ENCODE data around the gene PDP2.

The PDP2 gene, protein sequence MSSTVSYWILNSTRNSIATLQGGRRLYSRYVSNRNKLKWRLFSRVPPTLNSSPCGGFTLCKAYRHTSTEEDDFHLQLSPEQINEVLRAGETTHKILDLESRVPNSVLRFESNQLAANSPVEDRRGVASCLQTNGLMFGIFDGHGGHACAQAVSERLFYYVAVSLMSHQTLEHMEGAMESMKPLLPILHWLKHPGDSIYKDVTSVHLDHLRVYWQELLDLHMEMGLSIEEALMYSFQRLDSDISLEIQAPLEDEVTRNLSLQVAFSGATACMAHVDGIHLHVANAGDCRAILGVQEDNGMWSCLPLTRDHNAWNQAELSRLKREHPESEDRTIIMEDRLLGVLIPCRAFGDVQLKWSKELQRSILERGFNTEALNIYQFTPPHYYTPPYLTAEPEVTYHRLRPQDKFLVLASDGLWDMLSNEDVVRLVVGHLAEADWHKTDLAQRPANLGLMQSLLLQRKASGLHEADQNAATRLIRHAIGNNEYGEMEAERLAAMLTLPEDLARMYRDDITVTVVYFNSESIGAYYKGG

DNA sequence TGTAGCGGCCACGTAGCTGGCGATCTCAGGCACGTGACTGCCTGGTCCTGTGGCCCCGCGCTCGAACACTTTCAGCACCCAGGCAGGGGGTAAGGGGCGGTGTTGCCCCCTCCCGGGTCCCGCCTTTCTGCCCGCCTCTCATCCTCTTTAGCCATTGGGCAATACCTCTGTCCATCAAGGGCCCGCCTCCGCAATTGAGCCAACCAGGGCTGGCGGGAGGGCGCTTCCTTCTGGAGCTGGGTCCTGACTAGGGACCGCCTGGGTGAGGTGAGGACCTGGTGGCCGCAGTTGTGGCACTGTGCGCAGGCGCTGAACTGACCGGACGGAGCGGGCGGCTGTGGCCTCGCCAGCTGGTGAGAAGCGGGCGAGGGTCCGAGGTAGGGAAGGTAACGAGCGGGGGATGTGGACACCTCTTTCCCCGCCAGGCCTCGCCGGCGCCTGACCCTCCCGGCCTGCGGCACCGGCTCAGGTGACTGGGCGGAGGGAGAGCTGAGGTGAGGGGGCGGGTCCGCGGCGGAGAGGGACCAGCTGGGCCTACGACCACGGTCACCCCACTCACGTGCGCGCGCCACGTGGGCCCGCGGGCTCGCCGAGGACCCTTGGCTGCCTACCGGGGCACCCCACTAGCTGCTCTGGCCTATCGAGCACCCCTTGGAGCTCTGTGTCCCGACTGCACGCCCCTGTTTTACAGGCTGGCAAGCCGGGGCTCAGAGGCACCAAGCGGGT is at the start of gene PDP2:
TSS of gene PDP2 (plus strand) at position 228 of the 726 bp plus-strand sequence. CDS start 3,770 bp downstream, outside the sequence.
- TF ChIP-seq, protein P1, sequence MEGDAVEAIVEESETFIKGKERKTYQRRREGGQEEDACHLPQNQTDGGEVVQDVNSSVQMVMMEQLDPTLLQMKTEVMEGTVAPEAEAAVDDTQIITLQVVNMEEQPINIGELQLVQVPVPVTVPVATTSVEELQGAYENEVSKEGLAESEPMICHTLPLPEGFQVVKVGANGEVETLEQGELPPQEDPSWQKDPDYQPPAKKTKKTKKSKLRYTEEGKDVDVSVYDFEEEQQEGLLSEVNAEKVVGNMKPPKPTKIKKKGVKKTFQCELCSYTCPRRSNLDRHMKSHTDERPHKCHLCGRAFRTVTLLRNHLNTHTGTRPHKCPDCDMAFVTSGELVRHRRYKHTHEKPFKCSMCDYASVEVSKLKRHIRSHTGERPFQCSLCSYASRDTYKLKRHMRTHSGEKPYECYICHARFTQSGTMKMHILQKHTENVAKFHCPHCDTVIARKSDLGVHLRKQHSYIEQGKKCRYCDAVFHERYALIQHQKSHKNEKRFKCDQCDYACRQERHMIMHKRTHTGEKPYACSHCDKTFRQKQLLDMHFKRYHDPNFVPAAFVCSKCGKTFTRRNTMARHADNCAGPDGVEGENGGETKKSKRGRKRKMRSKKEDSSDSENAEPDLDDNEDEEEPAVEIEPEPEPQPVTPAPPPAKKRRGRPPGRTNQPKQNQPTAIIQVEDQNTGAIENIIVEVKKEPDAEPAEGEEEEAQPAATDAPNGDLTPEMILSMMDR (IDR thresholded peaks at IDR 0.05) = no peak

DNA sequence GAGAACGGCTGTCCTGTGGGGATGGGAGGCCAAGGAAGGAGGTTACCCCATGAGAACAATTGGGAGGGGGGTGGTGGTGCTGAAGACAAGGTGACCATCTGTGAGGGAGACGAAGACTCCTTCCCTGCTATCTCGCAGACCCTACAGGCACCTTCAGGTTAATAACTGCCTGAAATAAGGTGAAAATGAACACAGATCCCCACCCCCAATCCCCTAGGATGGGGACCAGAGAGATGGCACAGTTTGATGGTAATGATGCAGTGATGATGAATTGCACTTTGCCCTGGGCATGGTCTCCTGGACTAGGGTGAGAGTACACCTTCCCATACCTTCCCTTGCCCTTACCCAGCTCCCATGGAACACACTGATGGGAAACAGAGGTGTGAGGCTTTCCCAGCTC is 48.1 kb upstream of the PDP2 start:
- TF ChIP-seq, protein P1 (IDR thresholded peaks at IDR 0.05) = no peak

DNA sequence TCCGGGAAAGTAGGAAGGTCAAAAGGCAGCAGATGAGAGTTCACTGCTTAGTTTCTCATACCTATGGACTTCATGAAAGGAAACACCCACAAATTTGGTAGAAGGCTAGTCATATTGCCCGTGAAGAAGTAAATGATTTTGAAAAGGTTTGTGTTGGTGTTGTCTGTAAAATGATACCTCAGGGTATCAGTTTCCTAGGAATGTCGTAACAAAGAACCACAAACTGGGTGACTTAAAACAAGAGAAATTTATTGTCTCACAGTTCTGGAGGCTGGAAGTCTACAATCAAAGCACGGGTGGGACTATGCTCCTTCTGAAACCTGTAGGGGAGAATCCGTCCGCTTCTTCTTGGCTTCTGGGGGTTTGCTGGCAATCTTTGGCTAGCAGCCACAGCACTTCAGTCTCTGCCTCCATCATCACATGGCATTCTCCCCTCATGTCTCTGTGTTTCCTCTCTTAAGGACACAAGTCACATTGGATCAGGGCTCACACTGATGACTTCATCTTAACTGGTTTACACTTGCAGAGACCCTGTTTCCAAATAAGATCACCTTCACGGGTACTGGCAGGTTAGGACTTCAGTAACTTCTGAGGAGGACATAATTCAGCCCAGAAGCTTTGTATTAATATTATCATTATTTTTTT is 47.5 kb upstream of the PDP2 start:
- TF ChIP-seq, protein P1 (IDR thresholded peaks at IDR 0.05) = no peak

DNA sequence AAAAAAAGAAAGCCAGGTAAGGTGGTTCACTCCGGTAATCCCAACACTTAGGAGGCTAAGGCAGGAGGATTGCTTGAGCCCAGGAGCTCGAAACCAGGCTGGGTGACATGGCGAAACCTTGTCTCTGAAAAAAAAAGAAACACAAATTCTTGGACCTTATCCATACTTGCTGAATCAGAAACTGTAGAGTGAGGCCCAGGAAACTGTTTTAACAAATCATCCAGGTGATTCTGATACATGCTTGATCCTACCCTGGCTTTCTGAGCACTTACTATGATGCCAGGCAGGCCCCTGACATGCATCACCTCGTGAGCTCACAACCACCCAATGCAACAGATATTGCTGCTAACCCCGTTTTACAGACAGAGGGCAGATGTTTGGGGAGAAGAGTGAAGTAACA is 45.6 kb upstream of the PDP2 start:
- TF ChIP-seq, protein P1 (IDR thresholded peaks at IDR 0.05) = no peak

DNA sequence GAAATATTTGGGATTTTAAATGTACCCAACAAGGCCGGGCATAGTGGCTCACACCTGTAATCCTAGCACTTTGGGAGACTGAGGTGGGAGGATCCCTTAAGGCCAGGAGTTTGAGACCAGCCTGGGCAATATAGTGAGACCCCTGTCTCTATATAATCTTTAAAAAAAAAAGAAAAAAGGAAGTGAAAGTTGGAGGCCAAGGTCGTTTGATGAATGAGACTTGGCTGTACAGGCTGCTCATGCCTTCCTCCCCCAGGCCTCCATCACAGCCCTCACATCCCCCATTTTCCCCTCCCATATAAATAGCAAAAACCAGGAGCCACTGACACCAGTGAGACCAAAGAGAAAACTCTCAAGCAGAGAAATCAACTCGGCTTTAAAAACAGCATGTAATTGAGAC is 39.4 kb upstream of the PDP2 start:
- TF ChIP-seq, protein P1 (IDR thresholded peaks at IDR 0.05) = no peak

DNA sequence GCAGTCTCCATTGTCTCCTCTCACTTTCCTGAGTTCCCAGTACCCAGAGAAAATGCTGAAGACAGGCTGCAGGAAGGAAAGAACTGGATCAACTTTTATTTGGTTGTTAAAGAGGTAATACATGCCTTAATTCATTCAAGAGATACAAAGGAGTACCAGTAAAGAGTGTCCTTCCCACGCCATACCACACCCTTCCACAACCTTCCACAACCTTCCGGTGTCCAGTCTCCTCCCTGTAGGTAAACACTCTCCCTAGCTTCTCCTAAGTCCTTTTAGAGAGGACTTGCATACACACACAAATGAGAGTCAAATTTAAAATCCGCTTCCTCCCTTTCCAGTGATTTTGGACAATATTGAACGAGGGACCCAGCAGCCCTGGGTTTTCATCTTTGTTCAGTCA is 38.9 kb upstream of the PDP2 start:
- TF ChIP-seq, protein P1 (IDR thresholded peaks at IDR 0.05) = no peak

DNA sequence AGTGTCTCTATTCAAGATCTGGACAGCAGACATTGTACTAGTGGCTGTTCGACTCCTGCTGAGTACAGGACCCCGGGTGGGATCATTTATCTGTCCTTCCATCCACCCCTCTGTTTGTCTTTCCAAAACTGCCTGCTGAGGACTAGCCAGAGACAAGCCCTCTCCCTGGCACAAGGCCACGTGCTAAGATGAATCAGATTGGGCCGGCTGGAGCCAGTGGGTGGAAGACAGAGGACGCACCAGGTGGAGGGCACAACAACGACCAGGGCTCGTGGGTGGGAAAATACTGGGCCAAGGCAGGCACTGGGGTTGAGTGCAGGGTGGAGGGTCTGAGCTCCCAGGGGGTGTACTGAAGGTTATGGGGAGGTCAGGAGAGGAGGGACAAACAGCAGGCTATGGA is 37.5 kb upstream of the PDP2 start:
- TF ChIP-seq, protein P1 (IDR thresholded peaks at IDR 0.05) = no peak

Measured in LNCAP (cell line).